GM12873 (cell line): ENCODE data around the gene MRPS27.

Experiments used
- TF ChIP-seq, protein P1 (sequence below): IDR thresholded peaks from 2 replicates; pipeline ENCODE4 v1.5.1; 2012; ENCODE audit warnings: low read depth, mild to moderate bottlenecking, moderate library complexity, low read length, control low read depth; ENCODE audit not compliant: insufficient read depth; ENCODE audit errors: missing control alignments

Gene MRPS27

DNA sequence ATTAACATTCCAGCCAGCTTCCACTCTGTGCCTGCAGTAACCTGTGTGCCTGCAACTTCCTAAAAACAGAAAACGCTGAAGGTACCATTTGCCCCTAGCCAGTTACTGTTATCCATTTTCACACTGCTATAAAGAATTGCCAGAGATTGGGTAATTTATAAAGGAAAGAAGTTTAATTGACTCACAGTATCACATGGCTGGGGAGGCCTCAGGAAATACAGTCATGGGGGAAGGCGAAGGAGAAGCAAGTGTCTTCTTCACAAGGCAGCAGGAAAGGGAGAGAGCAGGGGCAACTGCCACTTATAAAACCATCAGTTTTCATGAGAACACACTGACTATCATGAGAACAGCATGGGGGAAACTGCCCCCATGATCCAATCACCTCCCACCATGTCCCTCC lies 31.3 kb upstream of the MRPS27 start:
- TF ChIP-seq, protein P1, sequence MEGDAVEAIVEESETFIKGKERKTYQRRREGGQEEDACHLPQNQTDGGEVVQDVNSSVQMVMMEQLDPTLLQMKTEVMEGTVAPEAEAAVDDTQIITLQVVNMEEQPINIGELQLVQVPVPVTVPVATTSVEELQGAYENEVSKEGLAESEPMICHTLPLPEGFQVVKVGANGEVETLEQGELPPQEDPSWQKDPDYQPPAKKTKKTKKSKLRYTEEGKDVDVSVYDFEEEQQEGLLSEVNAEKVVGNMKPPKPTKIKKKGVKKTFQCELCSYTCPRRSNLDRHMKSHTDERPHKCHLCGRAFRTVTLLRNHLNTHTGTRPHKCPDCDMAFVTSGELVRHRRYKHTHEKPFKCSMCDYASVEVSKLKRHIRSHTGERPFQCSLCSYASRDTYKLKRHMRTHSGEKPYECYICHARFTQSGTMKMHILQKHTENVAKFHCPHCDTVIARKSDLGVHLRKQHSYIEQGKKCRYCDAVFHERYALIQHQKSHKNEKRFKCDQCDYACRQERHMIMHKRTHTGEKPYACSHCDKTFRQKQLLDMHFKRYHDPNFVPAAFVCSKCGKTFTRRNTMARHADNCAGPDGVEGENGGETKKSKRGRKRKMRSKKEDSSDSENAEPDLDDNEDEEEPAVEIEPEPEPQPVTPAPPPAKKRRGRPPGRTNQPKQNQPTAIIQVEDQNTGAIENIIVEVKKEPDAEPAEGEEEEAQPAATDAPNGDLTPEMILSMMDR, result no peak

DNA sequence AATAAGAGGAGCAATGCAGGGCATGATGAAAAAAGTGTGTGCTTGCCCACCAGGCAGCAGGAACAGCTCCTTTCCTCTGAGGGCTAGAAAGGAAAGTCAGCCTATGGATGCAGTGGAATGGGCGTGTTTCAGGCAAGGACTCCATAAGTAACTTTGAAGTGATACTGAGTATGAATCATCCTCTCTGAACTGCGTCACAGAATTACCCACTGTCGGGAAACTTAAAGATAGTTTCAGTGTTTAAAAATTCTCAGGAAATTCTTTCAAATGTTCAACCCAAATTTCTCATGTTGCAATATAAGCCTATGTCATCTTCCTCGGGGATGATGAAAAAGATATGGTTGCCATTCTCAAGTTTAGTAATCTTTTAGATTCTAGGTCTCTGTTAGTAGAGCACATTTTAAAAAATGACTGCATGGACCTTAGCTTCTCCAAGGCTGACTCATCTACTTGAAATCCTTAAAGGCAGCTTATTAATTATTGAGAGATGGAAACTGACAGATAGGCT lies 27.8 kb upstream of the MRPS27 start:
- TF ChIP-seq, protein P1, result no peak

DNA sequence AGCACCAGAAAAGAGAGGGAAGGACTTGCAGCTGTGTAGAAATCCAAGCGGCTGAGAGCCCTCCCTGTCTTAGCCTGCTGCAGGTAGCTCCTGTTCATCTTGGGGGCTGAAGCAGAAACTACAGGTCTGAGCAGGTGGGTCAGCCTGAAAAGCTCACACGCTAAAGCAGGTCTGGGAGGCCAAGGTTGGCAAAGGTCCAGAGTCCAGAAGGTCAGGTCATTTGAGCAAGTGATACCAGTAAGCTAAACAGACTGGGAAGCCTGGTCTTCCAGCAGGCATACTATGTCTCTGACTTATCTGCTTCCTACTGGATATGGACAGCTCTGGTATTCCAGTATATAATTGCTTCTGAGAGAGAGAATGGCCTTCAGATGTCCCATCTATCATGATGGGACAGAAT lies 26.4 kb upstream of the MRPS27 start:
- TF ChIP-seq, protein P1, result no peak

- TF ChIP-seq, protein P1, result no peak
Measured at GRCh38 chr5:72338689-72339209, 18.7 kb upstream of the MRPS27 start.

- TF ChIP-seq, protein P1, result no peak
Measured at GRCh38 chr5:72337159-72337558, 17.1 kb upstream of the MRPS27 start.

GRCh38 chr5:72330712-72331111 lies 10.7 kb upstream of the MRPS27 start:
- TF ChIP-seq, protein P1, result no peak

DNA sequence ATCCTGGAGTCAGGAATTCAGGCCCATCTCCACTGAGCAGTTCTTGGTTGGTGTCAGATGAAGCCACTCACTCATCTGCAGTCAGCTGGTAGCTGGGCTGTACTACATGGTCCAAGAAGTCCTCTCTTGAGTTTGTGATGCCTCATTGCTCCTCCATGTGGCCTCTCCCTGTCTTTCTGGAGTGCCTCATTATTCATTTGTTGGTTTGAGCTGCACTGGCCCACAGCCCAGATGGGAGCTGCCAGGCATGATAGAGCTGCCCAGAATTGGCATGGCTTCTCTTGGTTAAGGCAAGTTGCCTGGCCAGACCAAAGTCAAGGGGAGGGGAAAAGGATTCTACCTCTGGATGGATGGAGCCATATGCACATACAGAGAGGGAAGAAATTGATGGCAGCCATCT lies 8.1 kb upstream of the MRPS27 start:
- TF ChIP-seq, protein P1, result no peak

- TF ChIP-seq, protein P1, result no peak
Measured at GRCh38 chr5:72326306-72326649, 6.2 kb upstream of the MRPS27 start.
